Measurements from ENCODE around the gene PGAP2. TPM values are rescaled to one million over a fixed set of nuclear protein-coding genes. Genes with fewer than 3 reads are reported as not detected.

The PGAP2 gene
- total and polyA plus RNA-seq, 4 donors, result 10.0 to 14.8 (median 12.0) TPM

DNA sequence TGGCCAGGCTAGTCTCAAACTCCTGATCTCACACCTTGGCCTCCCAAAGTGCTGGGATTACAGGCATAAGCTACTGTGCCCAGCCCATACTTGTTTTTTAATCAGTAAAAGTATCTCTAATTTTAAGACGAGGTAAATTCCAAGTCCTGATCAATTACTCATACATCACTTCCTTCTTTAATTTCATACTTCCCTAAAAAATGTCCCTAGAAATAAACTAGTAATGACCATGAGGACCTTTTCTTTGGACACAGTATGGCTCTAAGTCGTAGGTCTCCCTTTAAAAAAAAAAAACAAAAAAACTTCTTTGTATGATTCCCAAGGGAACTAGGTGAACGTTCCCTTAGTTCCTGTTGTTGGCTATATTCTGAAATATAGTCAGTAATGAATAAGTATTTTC lies 40.8 kb upstream of the PGAP2 start:
- Histone ChIP-seq H3K4me1 (ENCODE audit: control insufficient read depth in 4 of 4, insufficient read depth in 4 of 4, low read length in 3 of 4) (no peaks in the 10 kb centered on the region), H3K4me3 (ENCODE audit: low read depth in 1 of 3, low read length in 3 of 3) (no peak overlapping the region), H3K9me3 (ENCODE audit: control insufficient read depth in 4 of 4, low read length in 3 of 4) (no peaks in the 10 kb centered on the region), H3K9ac (ENCODE audit: low read depth in 1 of 2, low read length in 2 of 2) (no peak overlapping the region), H3K27ac (ENCODE audit: low read depth in 1 of 2, low read length in 2 of 2) (no peak overlapping the region), H3K36me3 (ENCODE audit: control insufficient read depth in 4 of 4, insufficient read depth in 3 of 4, low read depth in 1 of 4, low read length in 3 of 4) (peaks cover 19 to 92% (median 63%) of the 10 kb centered on the region in 4 donors), H3K27me3 (ENCODE audit: control insufficient read depth in 4 of 4, insufficient read depth in 4 of 4, low read length in 3 of 4) (no peaks in the 10 kb centered on the region)
- DNase-seq (ENCODE audit: low spot score), result no peak
- TF ChIP-seq HNF4G (IDR thresholded peaks at IDR 0.05) (no peak), FOXA1 (IDR thresholded peaks at IDR 0.05) (no peak), YY1 (IDR thresholded peaks at IDR 0.05) (no peak), GABPA (IDR thresholded peaks at IDR 0.05 in 1 of 2, conservative IDR thresholded peaks at IDR 0.05 in 1 of 2) (no peak), JUND (IDR thresholded peaks at IDR 0.05) (no peak)
- TF ChIP-seq, protein P1, sequence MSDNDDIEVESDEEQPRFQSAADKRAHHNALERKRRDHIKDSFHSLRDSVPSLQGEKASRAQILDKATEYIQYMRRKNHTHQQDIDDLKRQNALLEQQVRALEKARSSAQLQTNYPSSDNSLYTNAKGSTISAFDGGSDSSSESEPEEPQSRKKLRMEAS (IDR thresholded peaks at IDR 0.05), result no peak
- TF ChIP-seq, protein P2, sequence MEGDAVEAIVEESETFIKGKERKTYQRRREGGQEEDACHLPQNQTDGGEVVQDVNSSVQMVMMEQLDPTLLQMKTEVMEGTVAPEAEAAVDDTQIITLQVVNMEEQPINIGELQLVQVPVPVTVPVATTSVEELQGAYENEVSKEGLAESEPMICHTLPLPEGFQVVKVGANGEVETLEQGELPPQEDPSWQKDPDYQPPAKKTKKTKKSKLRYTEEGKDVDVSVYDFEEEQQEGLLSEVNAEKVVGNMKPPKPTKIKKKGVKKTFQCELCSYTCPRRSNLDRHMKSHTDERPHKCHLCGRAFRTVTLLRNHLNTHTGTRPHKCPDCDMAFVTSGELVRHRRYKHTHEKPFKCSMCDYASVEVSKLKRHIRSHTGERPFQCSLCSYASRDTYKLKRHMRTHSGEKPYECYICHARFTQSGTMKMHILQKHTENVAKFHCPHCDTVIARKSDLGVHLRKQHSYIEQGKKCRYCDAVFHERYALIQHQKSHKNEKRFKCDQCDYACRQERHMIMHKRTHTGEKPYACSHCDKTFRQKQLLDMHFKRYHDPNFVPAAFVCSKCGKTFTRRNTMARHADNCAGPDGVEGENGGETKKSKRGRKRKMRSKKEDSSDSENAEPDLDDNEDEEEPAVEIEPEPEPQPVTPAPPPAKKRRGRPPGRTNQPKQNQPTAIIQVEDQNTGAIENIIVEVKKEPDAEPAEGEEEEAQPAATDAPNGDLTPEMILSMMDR (IDR thresholded peaks at IDR 0.05; ENCODE audit: low read depth, low read length, missing input control), result no peak
- 90% methylated on average over 3 of the region's 3 CpGs for WGBS

DNA sequence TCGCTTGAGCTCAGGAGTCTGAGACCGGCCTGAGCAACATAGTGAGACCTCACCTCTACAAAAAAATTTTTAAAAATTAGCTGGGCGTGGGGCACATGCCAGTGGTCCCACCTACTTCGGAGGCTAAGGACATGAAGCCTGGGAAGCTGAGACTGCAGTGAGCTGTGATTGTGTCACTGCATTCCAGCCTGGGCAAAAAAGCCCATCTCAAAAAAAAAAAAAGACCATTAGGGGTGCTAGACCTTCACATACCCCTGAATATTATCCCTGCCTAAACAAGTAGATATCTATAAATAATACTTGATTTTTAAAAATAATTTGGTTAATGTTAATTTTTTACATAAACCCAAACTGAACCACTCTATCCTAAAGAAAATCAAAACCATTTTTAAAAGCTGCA lies 35.2 kb upstream of the PGAP2 start:
- Histone ChIP-seq H3K4me3 (ENCODE audit: low read depth in 1 of 3, low read length in 3 of 3) (no peak overlapping the region), H3K4me1 (ENCODE audit: control insufficient read depth in 4 of 4, insufficient read depth in 4 of 4, low read length in 3 of 4) (no peaks in the 10 kb centered on the region), H3K9me3 (ENCODE audit: control insufficient read depth in 4 of 4, low read length in 3 of 4) (no peaks in the 10 kb centered on the region), H3K9ac (ENCODE audit: low read depth in 1 of 2, low read length in 2 of 2) (no peak overlapping the region), H3K27me3 (ENCODE audit: control insufficient read depth in 4 of 4, insufficient read depth in 4 of 4, low read length in 3 of 4) (no peaks in the 10 kb centered on the region), H3K36me3 (ENCODE audit: control insufficient read depth in 4 of 4, insufficient read depth in 3 of 4, low read depth in 1 of 4, low read length in 3 of 4) (peaks cover 13 to 73% (median 56%) of the 10 kb centered on the region in 4 donors), H3K27ac (ENCODE audit: low read depth in 1 of 2, low read length in 2 of 2) (no peak overlapping the region)
- 96% methylated on average over 4 of the region's 4 CpGs for WGBS
- DNase-seq (ENCODE audit: low spot score), result no peak
- TF ChIP-seq EGR1 (IDR thresholded peaks at IDR 0.05; ENCODE audit: low read depth in 2 of 2) (no peak), FOXA1 (IDR thresholded peaks at IDR 0.05) (no peak), YY1 (IDR thresholded peaks at IDR 0.05) (no peak), NR2F2 (IDR thresholded peaks at IDR 0.05) (no peak), TAF1 (conservative IDR thresholded peaks at IDR 0.05) (no peak), HNF4G (IDR thresholded peaks at IDR 0.05) (no peak), JUND (IDR thresholded peaks at IDR 0.05) (no peak)
- TF ChIP-seq, protein P3, sequence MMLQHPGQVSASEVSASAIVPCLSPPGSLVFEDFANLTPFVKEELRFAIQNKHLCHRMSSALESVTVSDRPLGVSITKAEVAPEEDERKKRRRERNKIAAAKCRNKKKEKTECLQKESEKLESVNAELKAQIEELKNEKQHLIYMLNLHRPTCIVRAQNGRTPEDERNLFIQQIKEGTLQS (IDR thresholded peaks at IDR 0.05), result no peak
- TF ChIP-seq, protein P4, sequence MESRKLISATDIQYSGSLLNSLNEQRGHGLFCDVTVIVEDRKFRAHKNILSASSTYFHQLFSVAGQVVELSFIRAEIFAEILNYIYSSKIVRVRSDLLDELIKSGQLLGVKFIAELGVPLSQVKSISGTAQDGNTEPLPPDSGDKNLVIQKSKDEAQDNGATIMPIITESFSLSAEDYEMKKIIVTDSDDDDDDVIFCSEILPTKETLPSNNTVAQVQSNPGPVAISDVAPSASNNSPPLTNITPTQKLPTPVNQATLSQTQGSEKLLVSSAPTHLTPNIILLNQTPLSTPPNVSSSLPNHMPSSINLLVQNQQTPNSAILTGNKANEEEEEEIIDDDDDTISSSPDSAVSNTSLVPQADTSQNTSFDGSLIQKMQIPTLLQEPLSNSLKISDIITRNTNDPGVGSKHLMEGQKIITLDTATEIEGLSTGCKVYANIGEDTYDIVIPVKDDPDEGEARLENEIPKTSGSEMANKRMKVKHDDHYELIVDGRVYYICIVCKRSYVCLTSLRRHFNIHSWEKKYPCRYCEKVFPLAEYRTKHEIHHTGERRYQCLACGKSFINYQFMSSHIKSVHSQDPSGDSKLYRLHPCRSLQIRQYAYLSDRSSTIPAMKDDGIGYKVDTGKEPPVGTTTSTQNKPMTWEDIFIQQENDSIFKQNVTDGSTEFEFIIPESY (IDR thresholded peaks at IDR 0.05), result no peak
- TF ChIP-seq, protein P1 (IDR thresholded peaks at IDR 0.05), result no peak

DNA sequence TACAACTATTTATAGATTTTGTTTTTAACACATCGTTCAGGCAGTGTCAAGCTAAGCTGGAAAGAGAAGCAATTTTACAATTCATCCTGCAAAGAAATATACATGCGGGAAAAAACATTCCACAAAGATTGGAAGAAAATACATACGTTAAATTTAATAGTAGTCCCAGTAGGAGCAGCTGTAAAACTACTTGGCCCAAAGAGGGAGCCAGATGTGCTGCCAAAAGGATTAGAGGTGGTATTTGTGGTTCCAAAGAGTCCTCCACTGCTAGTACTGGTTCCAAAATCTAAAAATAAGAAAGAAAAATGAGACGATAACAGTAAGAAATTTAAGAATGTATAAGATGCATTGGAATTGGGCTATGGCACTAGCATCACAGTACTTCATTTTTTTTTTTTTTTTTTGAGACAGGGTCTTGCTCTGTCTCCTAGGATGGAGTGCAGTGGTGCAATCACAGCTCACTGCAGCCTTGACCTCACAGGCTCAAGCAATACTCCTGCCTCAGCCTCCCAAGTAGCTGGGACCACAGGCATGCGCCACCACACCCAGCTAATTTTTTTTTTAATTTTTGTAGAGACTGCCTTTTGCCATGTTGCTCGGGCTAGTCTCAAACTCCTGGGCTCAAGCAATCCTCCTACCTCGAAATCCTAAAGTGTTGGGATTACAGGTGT lies 32.5 kb upstream of the PGAP2 start:
- WGBS, result 89% methylated on average over 7 of the region's 7 CpGs
- H3K4me3 ChIP-seq (ENCODE audit: low read depth in 1 of 3, low read length in 3 of 3), result no peak overlapping the region
- H3K27ac ChIP-seq (ENCODE audit: low read depth in 1 of 2, low read length in 2 of 2), result no peak overlapping the region
- H3K27me3 ChIP-seq (ENCODE audit: control insufficient read depth in 4 of 4, insufficient read depth in 4 of 4, low read length in 3 of 4), result no peaks in the 10 kb centered on the region
- H3K9me3 ChIP-seq (ENCODE audit: control insufficient read depth in 4 of 4, low read length in 3 of 4), result no peaks in the 10 kb centered on the region
- H3K4me1 ChIP-seq (ENCODE audit: control insufficient read depth in 4 of 4, insufficient read depth in 4 of 4, low read length in 3 of 4), result no peaks in the 10 kb centered on the region
- peaks cover 10 to 64% (median 54%) of the 10 kb centered on the region in 4 donors for H3K36me3 ChIP-seq (ENCODE audit: control insufficient read depth in 4 of 4, insufficient read depth in 3 of 4, low read depth in 1 of 4, low read length in 3 of 4)
- DNase-seq (ENCODE audit: low spot score), result no peak
- TF ChIP-seq, protein P1 (IDR thresholded peaks at IDR 0.05), result no peak
- no peak for TF ChIP-seq RAD21 (IDR thresholded peaks at IDR 0.05)
- no peak overlapping the region for H3K9ac ChIP-seq (ENCODE audit: low read depth in 1 of 2, low read length in 2 of 2)

Measured in liver (tissue), 9 donors.